ENCODE measurements around the gene SPAG6. TPM values are rescaled to one million over a fixed set of nuclear protein-coding genes. Genes with fewer than 3 reads are reported as not detected.

The SPAG6 gene
- total and polyA plus RNA-seq, 5 donors: 0.05 to 0.09 TPM; not detected in 3

DNA sequence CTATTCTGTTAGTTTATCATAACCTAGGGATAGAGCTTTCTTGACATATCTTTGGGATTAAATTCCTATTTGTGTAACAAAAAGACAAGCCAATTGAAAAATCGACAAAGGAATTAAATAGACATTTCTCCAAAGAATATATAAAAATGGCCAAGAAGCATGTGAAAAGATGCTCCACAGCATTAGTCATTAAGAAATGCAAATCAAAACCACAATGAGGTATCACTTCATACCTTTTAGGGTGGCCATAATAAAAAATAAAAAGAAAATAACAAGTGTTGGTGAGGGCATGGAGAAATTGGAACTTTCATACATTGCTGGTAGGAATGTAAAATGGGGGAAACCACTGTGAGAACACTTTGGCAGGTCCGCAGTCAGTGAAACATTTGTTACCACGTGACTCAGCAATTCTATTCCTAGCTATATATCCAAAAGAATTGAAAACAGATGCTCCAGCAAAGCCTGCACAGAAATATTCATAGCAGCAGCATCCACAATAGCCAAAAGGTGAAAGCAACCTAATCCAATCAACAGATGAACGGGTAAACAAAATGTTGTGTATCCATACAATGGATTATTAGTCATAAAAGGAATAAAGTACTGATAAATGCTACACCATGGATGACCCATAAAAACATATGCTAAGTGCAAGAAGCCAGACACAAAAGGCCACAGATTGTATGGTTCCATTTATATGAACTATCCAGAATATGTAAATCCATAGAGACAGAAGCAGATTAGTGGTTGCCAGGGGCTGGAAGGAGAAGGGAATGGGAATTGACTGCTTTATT is 20.5 kb downstream of the SPAG6 start:
- no peaks in the 10 kb centered on the region for H3K4me1 ChIP-seq (ENCODE audit: control insufficient read depth, insufficient read depth, low read length)
- no peaks in the 10 kb centered on the region for H3K9me3 ChIP-seq (ENCODE audit: control insufficient read depth, low read length)
- ATAC-seq: no peak
- no peaks in the 10 kb centered on the region for H3K27me3 ChIP-seq (ENCODE audit: control insufficient read depth, insufficient read depth)
- no peak for DNase-seq
- no peak overlapping the region for H3K27ac ChIP-seq (ENCODE audit: low read length)
- WGBS: 88% methylated on average over 4 of the region's 4 CpGs
- H3K4me3 ChIP-seq (ENCODE audit: low read length): no peak overlapping the region
- intact Hi-C loops (cut with DNase I): no loop called here

- Histone ChIP-seq H3K27ac (ENCODE audit: low read length) (no peak overlapping the region), H3K4me1 (ENCODE audit: control insufficient read depth, insufficient read depth, low read length) (no peaks in the 10 kb centered on the region), H3K27me3 (ENCODE audit: control insufficient read depth, insufficient read depth) (no peaks in the 10 kb centered on the region), H3K9me3 (ENCODE audit: control insufficient read depth, low read length) (no peaks in the 10 kb centered on the region), H3K4me3 (ENCODE audit: low read length) (no peak overlapping the region)
- intact Hi-C loops (cut with DNase I): no loop called here
- ATAC-seq (no peak), DNase-seq (no peak)
These were observed 21.1 kb downstream of the SPAG6 start for GRCh38 chr10:22366435-22366703.

DNA sequence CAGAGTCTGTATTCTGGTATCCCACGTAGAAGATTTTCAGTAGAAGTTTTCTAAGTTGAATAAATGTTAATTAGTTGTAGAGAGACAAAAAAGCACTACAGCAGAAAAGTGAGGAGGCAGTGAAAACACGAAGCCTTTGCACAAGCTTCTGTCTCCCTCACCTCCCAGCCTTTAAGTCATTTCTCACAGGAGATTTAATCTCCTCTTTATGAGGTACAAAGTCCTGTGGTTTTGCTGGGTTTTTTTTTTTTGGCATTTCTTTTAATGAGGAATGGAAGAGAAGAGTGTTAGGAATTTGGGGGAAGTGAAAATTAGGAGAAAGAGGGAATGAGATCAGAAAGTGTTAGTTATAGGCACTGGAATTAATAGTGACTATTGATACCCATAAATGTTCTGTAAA is 21.5 kb downstream of the SPAG6 start:
- Histone ChIP-seq H3K4me1 (ENCODE audit: control insufficient read depth, insufficient read depth, low read length) (no peaks in the 10 kb centered on the region), H3K9me3 (ENCODE audit: control insufficient read depth, low read length) (no peaks in the 10 kb centered on the region), H3K27me3 (ENCODE audit: control insufficient read depth, insufficient read depth) (no peaks in the 10 kb centered on the region), H3K4me3 (ENCODE audit: low read length) (no peak overlapping the region), H3K27ac (ENCODE audit: low read length) (no peak overlapping the region)
- DNase-seq (no peak), ATAC-seq (no peak)
- 66% methylated on average over 2 of the region's 2 CpGs for WGBS
- intact Hi-C loops (cut with DNase I): no loop called here

DNA sequence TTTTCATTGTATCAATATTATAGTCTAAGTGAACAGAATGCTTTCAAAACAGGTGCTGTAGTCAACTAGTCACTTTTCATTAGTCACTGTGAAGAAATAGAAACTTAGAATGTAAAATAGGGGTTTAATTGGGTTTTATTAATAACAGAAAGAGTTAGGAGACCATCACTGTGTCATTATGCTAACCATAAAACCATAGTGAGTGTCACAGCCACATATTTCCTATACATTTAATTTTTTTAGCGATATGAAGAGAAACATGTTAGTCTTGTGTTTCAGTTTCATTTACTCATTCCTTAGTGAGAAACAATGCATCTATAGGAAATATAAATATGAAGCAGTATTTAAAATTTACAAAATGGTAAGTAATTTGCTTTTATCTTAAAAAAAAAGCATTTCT is 22.2 kb downstream of the SPAG6 start:
- Histone ChIP-seq H3K4me3 (ENCODE audit: low read length) (no peak overlapping the region), H3K27ac (ENCODE audit: low read length) (no peak overlapping the region), H3K27me3 (ENCODE audit: control insufficient read depth, insufficient read depth) (no peaks in the 10 kb centered on the region), H3K4me1 (ENCODE audit: control insufficient read depth, insufficient read depth, low read length) (no peaks in the 10 kb centered on the region), H3K9me3 (ENCODE audit: control insufficient read depth, low read length) (no peaks in the 10 kb centered on the region)
- no peak for ATAC-seq
- no peak for DNase-seq
- 88% methylated on average over 1 of the region's 1 CpG for WGBS
- intact Hi-C loops (cut with DNase I): no loop called here

GRCh38 chr10:22368402-22368801 is 23.1 kb downstream of the SPAG6 start:
- intact Hi-C loops (cut with DNase I): no loop called here
- WGBS: 98% methylated on average over 4 of the region's 4 CpGs
- no peaks in the 10 kb centered on the region for H3K9me3 ChIP-seq (ENCODE audit: control insufficient read depth, low read length)
- DNase-seq: no peak
- H3K4me1 ChIP-seq (ENCODE audit: control insufficient read depth, insufficient read depth, low read length): no peaks in the 10 kb centered on the region
- no peak overlapping the region for H3K27ac ChIP-seq (ENCODE audit: low read length)
- no peaks in the 10 kb centered on the region for H3K27me3 ChIP-seq (ENCODE audit: control insufficient read depth, insufficient read depth)
- H3K4me3 ChIP-seq (ENCODE audit: low read length): no peak overlapping the region
- ATAC-seq: no peak

DNA sequence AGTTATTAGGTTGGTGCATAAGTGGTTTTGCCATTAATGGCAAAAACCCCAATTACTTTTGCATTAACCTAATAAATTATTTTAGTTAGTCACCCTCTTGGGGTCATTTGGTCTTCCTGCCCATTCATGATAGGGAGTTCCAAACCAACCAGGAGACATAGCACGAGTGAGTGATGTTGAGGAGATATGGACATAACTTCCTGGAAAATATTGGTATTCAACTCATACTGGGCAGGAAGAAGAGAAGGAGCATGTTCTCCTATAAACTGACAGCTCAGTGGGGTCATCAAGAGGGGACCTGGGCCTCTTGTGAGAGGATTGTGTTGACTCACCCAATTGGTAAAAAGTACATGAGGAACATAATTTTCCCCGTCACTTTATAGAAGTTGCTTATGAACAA is 23.7 kb downstream of the SPAG6 start:
- 66% methylated on average over 2 of the region's 2 CpGs for WGBS
- DNase-seq: no peak
- Histone ChIP-seq H3K9me3 (ENCODE audit: control insufficient read depth, low read length) (no peaks in the 10 kb centered on the region), H3K4me3 (ENCODE audit: low read length) (no peak overlapping the region), H3K27me3 (ENCODE audit: control insufficient read depth, insufficient read depth) (no peaks in the 10 kb centered on the region), H3K4me1 (ENCODE audit: control insufficient read depth, insufficient read depth, low read length) (no peaks in the 10 kb centered on the region), H3K27ac (ENCODE audit: low read length) (no peak overlapping the region)
- intact Hi-C loops (cut with DNase I): no loop called here
- ATAC-seq: no peak

- ATAC-seq: no peak
- H3K27ac ChIP-seq (ENCODE audit: low read length): no peak overlapping the region
- H3K9me3 ChIP-seq (ENCODE audit: control insufficient read depth, low read length): no peaks in the 10 kb centered on the region
- H3K4me3 ChIP-seq (ENCODE audit: low read length): no peak overlapping the region
- intact Hi-C loops (cut with DNase I): no loop called here
- H3K27me3 ChIP-seq (ENCODE audit: control insufficient read depth, insufficient read depth): no peaks in the 10 kb centered on the region
- WGBS: 85% methylated on average over 5 of the region's 5 CpGs
- no peaks in the 10 kb centered on the region for H3K4me1 ChIP-seq (ENCODE audit: control insufficient read depth, insufficient read depth, low read length)
- no peak for DNase-seq
These were observed 24.3 kb downstream of the SPAG6 start for GRCh38 chr10:22369434-22370072.

- H3K9me3 ChIP-seq (ENCODE audit: control insufficient read depth, low read length): no peaks in the 10 kb centered on the region
- no peak overlapping the region for H3K27ac ChIP-seq (ENCODE audit: low read length)
- no peaks in the 10 kb centered on the region for H3K27me3 ChIP-seq (ENCODE audit: control insufficient read depth, insufficient read depth)
- H3K4me3 ChIP-seq (ENCODE audit: low read length): no peak overlapping the region
- H3K4me1 ChIP-seq (ENCODE audit: control insufficient read depth, insufficient read depth, low read length): no peaks in the 10 kb centered on the region
- intact Hi-C loops (cut with DNase I): no loop called here
- no peak for DNase-seq
- ATAC-seq: no peak
These were observed 25.0 kb downstream of the SPAG6 start for GRCh38 chr10:22370320-22370719.

- ATAC-seq (no peak), DNase-seq (no peak)
- Histone ChIP-seq H3K27ac (ENCODE audit: low read length) (no peak overlapping the region), H3K9me3 (ENCODE audit: control insufficient read depth, low read length) (no peaks in the 10 kb centered on the region), H3K4me3 (ENCODE audit: low read length) (no peak overlapping the region), H3K4me1 (ENCODE audit: control insufficient read depth, insufficient read depth, low read length) (no peaks in the 10 kb centered on the region), H3K27me3 (ENCODE audit: control insufficient read depth, insufficient read depth) (no peaks in the 10 kb centered on the region)
- WGBS: 84% methylated on average over 6 of the region's 6 CpGs
- intact Hi-C loops (cut with DNase I): no loop called here
These were observed 27.0 kb downstream of the SPAG6 start for GRCh38 chr10:22372298-22372697.

DNA sequence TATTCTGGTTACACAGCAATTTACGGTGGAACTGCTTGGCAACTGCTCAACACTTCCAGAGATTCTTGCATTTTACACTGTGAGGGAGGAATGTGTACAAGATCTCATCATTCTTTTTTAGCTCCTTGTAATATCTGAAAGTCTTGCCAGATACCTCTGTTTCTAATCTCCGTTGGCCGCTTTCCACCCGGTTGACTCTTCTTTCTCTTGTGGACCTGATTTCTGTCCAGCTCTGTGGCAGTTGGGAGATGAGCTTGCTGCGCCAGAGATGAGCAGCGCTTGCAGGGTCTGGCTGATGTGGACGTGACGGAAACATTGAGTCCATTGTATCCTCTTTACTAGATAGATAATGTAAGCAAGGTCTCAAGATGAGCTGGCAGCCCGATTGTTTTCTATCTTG is 27.6 kb downstream of the SPAG6 start:
- peak in 1 of 3 donors; percentile 39 for DNase-seq
- H3K27me3 ChIP-seq (ENCODE audit: control insufficient read depth, insufficient read depth): no peaks in the 10 kb centered on the region

GRCh38 chr10:22374489-22375126 is 29.3 kb downstream of the SPAG6 start:
- no peaks in the 10 kb centered on the region for H3K27me3 ChIP-seq (ENCODE audit: control insufficient read depth, insufficient read depth)
- H3K9me3 ChIP-seq (ENCODE audit: control insufficient read depth, low read length): no peaks in the 10 kb centered on the region
- H3K4me3 ChIP-seq (ENCODE audit: low read length): no peak overlapping the region
- no peak overlapping the region for H3K27ac ChIP-seq (ENCODE audit: low read length)
- 76% methylated on average over 3 of the region's 3 CpGs for WGBS
- intact Hi-C loops (cut with DNase I): no loop called here
- no peak for DNase-seq
- no peak for ATAC-seq
- H3K4me1 ChIP-seq (ENCODE audit: control insufficient read depth, insufficient read depth, low read length): no peaks in the 10 kb centered on the region

More for the DNA sequence above, 27.6 kb downstream of the SPAG6 start:
- Histone ChIP-seq H3K4me1 (ENCODE audit: control insufficient read depth, insufficient read depth, low read length) (no peaks in the 10 kb centered on the region), H3K27ac (ENCODE audit: low read length) (no peak overlapping the region), H3K4me3 (ENCODE audit: low read length) (no peak overlapping the region), H3K9me3 (ENCODE audit: control insufficient read depth, low read length) (no peaks in the 10 kb centered on the region)
- peak in 1 of 2 donors; percentile 51 for ATAC-seq
- intact Hi-C loops (cut with DNase I): no loop called here
- 41% methylated on average over 9 of the region's 9 CpGs for WGBS
